SK-N-SH (cell line): ENCODE data around the gene GRIP2.

ENCODE experiments used
- EP300 ChIP-seq, 2 experiments: IDR thresholded peaks; 2 replicates each; pipeline versions ENCODE4 v1.4.0 to v1.6.1; 2012; ENCODE audit warnings: borderline replicate concordance in 1 of 2, low read depth in 1 of 2, low read length in 1 of 2
- NFIC ChIP-seq: IDR thresholded peaks from 2 replicates; pipeline ENCODE4 v1.4.0; 2012; ENCODE audit warnings: borderline replicate concordance
- SIN3A ChIP-seq: IDR thresholded peaks from 2 replicates; pipeline ENCODE4 v1.6.1; 2012; ENCODE audit warnings: low read depth, mild to moderate bottlenecking, low read length, moderate library complexity, borderline replicate concordance
- TF ChIP-seq, protein P1 (sequence below): fragments of 200-600 bp; sonication (generic); IDR thresholded peaks from 2 replicates; pipeline ENCODE4 v1.6.1; 2017; ENCODE audit warnings: antibody characterized with exemption, mild to moderate bottlenecking, moderate library complexity

DNA sequence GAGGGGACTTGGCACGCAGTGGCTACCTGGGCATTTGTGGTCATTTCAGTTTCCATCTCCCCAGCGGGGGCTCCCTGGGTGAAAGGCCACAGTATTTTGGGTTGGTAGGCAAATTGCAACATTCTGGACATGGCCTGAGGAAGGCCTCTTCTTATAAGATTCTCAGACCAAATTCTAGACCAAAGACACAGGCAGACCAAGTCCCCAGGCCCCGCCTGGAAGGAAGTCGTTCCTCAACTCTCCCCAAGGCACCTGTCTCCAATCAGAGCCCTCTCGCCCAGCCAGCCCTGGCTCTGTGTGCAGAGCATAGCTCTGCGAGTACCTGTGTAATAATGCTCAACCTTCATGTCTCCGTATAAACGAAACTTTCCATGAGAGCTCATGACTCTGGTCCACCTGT, 53.1 kb downstream of the GRIP2 start:
- TF ChIP-seq SIN3A = no peak
- TF ChIP-seq NFIC = no peak
- TF ChIP-seq, protein P1, sequence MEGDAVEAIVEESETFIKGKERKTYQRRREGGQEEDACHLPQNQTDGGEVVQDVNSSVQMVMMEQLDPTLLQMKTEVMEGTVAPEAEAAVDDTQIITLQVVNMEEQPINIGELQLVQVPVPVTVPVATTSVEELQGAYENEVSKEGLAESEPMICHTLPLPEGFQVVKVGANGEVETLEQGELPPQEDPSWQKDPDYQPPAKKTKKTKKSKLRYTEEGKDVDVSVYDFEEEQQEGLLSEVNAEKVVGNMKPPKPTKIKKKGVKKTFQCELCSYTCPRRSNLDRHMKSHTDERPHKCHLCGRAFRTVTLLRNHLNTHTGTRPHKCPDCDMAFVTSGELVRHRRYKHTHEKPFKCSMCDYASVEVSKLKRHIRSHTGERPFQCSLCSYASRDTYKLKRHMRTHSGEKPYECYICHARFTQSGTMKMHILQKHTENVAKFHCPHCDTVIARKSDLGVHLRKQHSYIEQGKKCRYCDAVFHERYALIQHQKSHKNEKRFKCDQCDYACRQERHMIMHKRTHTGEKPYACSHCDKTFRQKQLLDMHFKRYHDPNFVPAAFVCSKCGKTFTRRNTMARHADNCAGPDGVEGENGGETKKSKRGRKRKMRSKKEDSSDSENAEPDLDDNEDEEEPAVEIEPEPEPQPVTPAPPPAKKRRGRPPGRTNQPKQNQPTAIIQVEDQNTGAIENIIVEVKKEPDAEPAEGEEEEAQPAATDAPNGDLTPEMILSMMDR = no peak
- no peak for TF ChIP-seq EP300 (IDR thresholded peaks at IDR 0.05; ENCODE audit: borderline replicate concordance in 1 of 2, low read depth in 1 of 2, low read length in 1 of 2)
